ENCODE results near the gene ZBTB7C.

GRCh38 chr18:48051945-48052840, 357.0 kb downstream of the ZBTB7C start:
- TF ChIP-seq ELF1 (tag; IDR thresholded peaks at IDR 0.05) (no peak), NR3C1 (CRISPR knock-in tag; IDR thresholded peaks at IDR 0.05) (no peak), POLR2AphosphoS5 (IDR thresholded peaks at IDR 0.05; ENCODE audit: control insufficient read depth, insufficient read depth, low read depth, low read length) (no peak), HDAC2 (IDR thresholded peaks at IDR 0.05) (no peak), ZNF134 (CRISPR knock-in tag; conservative IDR thresholded peaks at IDR 0.05) (no peak), SIRT6 (IDR thresholded peaks at IDR 0.05; ENCODE audit: low read depth, low read length) (no peak)

All from K562 (cell line).